Neural crest cell (in vitro differentiated cells): ENCODE measurements around the gene GIPC1. TPM values are rescaled to one million over a fixed set of nuclear protein-coding genes. Genes with fewer than 3 reads are reported as not detected.

Experiments
- DNase-seq: peaks from one replicate; pipeline ENCODE4 v3.0.0; 2021; ENCODE audit warnings: low read depth, mixed read lengths, low spot score
- H3K27ac Mint-ChIP-seq: one replicate; pipeline ENCODE4 v1.8.0; 2021; ENCODE audit warnings: mild to moderate bottlenecking, mixed read lengths; ENCODE audit not compliant: unreplicated experiment
- H3K27me3 Mint-ChIP-seq: 2 replicates; pipeline ENCODE4 v1.8.0; 2021; ENCODE audit warnings: low read depth, mild to moderate bottlenecking, mixed read lengths
- H3K36me3 Mint-ChIP-seq: 2 replicates; pipeline ENCODE4 v1.8.0; 2021; ENCODE audit warnings: low read depth, mild to moderate bottlenecking, mixed read lengths
- H3K4me1 Mint-ChIP-seq: 2 replicates; pipeline ENCODE4 v1.8.0; 2021; ENCODE audit warnings: mixed read lengths
- H3K4me3 Mint-ChIP-seq: one replicate; pipeline ENCODE4 v1.8.0; 2021; ENCODE audit warnings: mild to moderate bottlenecking, mixed read lengths
- H3K9me3 Mint-ChIP-seq: 2 replicates; pipeline ENCODE4 v1.8.0; 2021; ENCODE audit warnings: mixed read lengths
- CTCF ChIP-seq: fragments of 200-600 bp; sonication (generic); conservative IDR thresholded peaks from 2 replicates; pipeline ENCODE4 v1.5.0; 2021; ENCODE audit warnings: antibody characterized with exemption, mild to moderate bottlenecking
- total RNA-seq: library from RNA; stranded (reverse); gene quantifications from 2 replicates; pipeline ENCODE4 v1.2.1, GENCODE V29; 2021

GIPC1 gene
- total RNA-seq, 1 donor from 2014 or later, result 72.5 TPM

GRCh38 chr19:14435320-14436050, 60.4 kb downstream of the GIPC1 start:
- no peak for DNase-seq
- Mint-ChIP-seq H3K36me3 (no peaks in the 10 kb centered on the region), H3K4me3 (peak overlapping the region; percentile 78), H3K27me3 (peaks cover 12% of the 10 kb centered on the region), H3K9me3 (no peaks in the 10 kb centered on the region), H3K4me1 (peaks cover 25% of the 10 kb centered on the region), H3K27ac (no peak overlapping the region)
- TF ChIP-seq CTCF, result no peak

GRCh38 chr19:14434543-14435319, 61.2 kb downstream of the GIPC1 start:
- H3K27ac Mint-ChIP-seq, result peak overlapping the region; percentile 62
- H3K27me3 Mint-ChIP-seq, result peaks cover 14% of the 10 kb centered on the region
- DNase-seq, result no peak
- TF ChIP-seq CTCF, result no peak
- peak overlapping the region; percentile 91 for H3K4me3 Mint-ChIP-seq
- no peaks in the 10 kb centered on the region for H3K36me3 Mint-ChIP-seq
- peaks cover 22% of the 10 kb centered on the region for H3K4me1 Mint-ChIP-seq
- H3K9me3 Mint-ChIP-seq, result no peaks in the 10 kb centered on the region

- Mint-ChIP-seq H3K9me3 (no peaks in the 10 kb centered on the region), H3K27me3 (peaks cover 17% of the 10 kb centered on the region), H3K36me3 (no peaks in the 10 kb centered on the region), H3K4me1 (peaks cover 15% of the 10 kb centered on the region), H3K27ac (no peak overlapping the region), H3K4me3 (peak overlapping the region; percentile 91)
- TF ChIP-seq CTCF, result peak; percentile 14
- DNase-seq, result no peak
These were observed 62.1 kb downstream of the GIPC1 start for GRCh38 chr19:14433554-14434501.

GRCh38 chr19:14432791-14433553, 63.0 kb downstream of the GIPC1 start, which contains the start of gene PKN1:
Gene PKN1, plus strand, starts transcription at chr19:14433306. Its CDS starts 216 bp downstream, at chr19:14433522.
- Mint-ChIP-seq H3K27me3 (peaks cover 17% of the 10 kb centered on the region), H3K36me3 (no peaks in the 10 kb centered on the region), H3K4me1 (peaks cover 14% of the 10 kb centered on the region), H3K4me3 (peak within 1 kb of the TSS; percentile 92), H3K27ac (no peak within 1 kb of the TSS), H3K9me3 (no peaks in the 10 kb centered on the region)
- DNase-seq, result peak; percentile 66
- peak; percentile 35 for TF ChIP-seq CTCF
